Skin of body (tissue), 2 donors: ENCODE data around the gene NIPSNAP3A. TPM values are rescaled to one million over a fixed set of nuclear protein-coding genes. Genes with fewer than 3 reads are reported as not detected.

Experiments used
- DNase-seq: peaks from one replicate; lab custom pipeline; 2025; lab: John Stamatoyannopoulos, UW
- total RNA-seq: library from RNA; depleted of rRNA; stranded (reverse); fragments of >200 nt; gene quantifications from one replicate; pipeline ENCODE4 v1.2.3, GENCODE V29; 2014

The NIPSNAP3A gene
- total RNA-seq, 1 donor from 2014 or later = 41.6 TPM

GRCh38 chr9:104774831-104775573 is 27.5 kb downstream of the NIPSNAP3A start:
- no peak for DNase-seq

- no peak for DNase-seq
Measured at GRCh38 chr9:104775574-104775936, 28.1 kb downstream of the NIPSNAP3A start.

- no peak for DNase-seq
Measured at GRCh38 chr9:104775976-104776375, 28.5 kb downstream of the NIPSNAP3A start.

GRCh38 chr9:104776797-104777196 is 29.3 kb downstream of the NIPSNAP3A start:
- DNase-seq = peak; percentile 8

- no peak for DNase-seq
Measured at GRCh38 chr9:104778802-104779201, 31.3 kb downstream of the NIPSNAP3A start.

- DNase-seq = no peak
Measured at GRCh38 chr9:104779334-104779733, 31.9 kb downstream of the NIPSNAP3A start.

GRCh38 chr9:104779946-104780535 is 32.6 kb downstream of the NIPSNAP3A start:
- DNase-seq = no peak

GRCh38 chr9:104780796-104781395 is 33.4 kb downstream of the NIPSNAP3A start:
- peak; percentile 18 for DNase-seq

GRCh38 chr9:104783588-104783987 is 36.1 kb downstream of the NIPSNAP3A start:
- no peak for DNase-seq

- DNase-seq = no peak
Measured at GRCh38 chr9:104784098-104784497, 36.6 kb downstream of the NIPSNAP3A start.

- DNase-seq = no peak
Measured at GRCh38 chr9:104786293-104786692, 38.8 kb downstream of the NIPSNAP3A start.

- DNase-seq = no peak
Measured at GRCh38 chr9:104787306-104788015, 40.0 kb downstream of the NIPSNAP3A start.

GRCh38 chr9:104788251-104788650 is 40.8 kb downstream of the NIPSNAP3A start:
- no peak for DNase-seq

- DNase-seq = no peak
Measured at GRCh38 chr9:104794070-104794469, 46.6 kb downstream of the NIPSNAP3A start.

- DNase-seq = no peak
Measured at GRCh38 chr9:104795082-104795481, 47.6 kb downstream of the NIPSNAP3A start.

GRCh38 chr9:104795857-104796256 is 48.4 kb downstream of the NIPSNAP3A start:
- DNase-seq = no peak

- peak; percentile 8 for DNase-seq
Measured at GRCh38 chr9:104798209-104798995, 50.9 kb downstream of the NIPSNAP3A start.

- no peak for DNase-seq
Measured at GRCh38 chr9:104800068-104800785, 52.7 kb downstream of the NIPSNAP3A start.

GRCh38 chr9:104802110-104802509 is 54.6 kb downstream of the NIPSNAP3A start:
- DNase-seq = no peak

GRCh38 chr9:104802906-104803305 is 55.4 kb downstream of the NIPSNAP3A start:
- DNase-seq = no peak

GRCh38 chr9:104805441-104805840 is 58.0 kb downstream of the NIPSNAP3A start:
- DNase-seq = no peak
